GM12878 (cell line): Measurements from ENCODE around the gene MYO18B. TPM values are rescaled to one million over a fixed set of nuclear protein-coding genes. Genes with fewer than 3 reads are reported as not detected.

Experiments used
- ATAC-seq: fragments of 200-7000 bp; cut with Tn5 transposase; 3 replicates; pipeline ENCODE4 v1.9.1; 2020; ENCODE audit warnings: mild to moderate bottlenecking, moderate library complexity
- BruUV-seq: library from RNA; stranded (reverse); fragments of 400-500 nt; replicated peaks from 2 replicates; lab custom pipeline; 2021; lab: Mats Ljungman, UMichigan
- CTCF ChIA-PET: fragments of 300-600 bp; sonication (Branson Sonifier 250); formaldehyde crosslinking; extraction: SDS; loops from one replicate; lab custom pipeline; 2021; ENCODE audit warnings: inconsistent platforms; lab: Yijun Ruan, JAX
- POLR2A ChIA-PET: fragments of 350-600 bp; formaldehyde crosslinking; extraction: SDS; loops from one replicate; lab custom pipeline; 2021; ENCODE audit warnings: inconsistent platforms; lab: Charles Lee
- RAD21 ChIA-PET: fragments of 300-600 bp; sonication (Branson Sonifier 250); formaldehyde crosslinking; loops from one replicate; lab custom pipeline; 2023; ENCODE audit warnings: antibody characterized with exemption; ENCODE audit not compliant: unreplicated experiment; lab: Charles Lee
- SMC1A ChIA-PET: fragments of 300-600 bp; sonication (Branson Sonifier 250); formaldehyde crosslinking; loops from one replicate; lab custom pipeline; 2023; ENCODE audit not compliant: unreplicated experiment, uncharacterized antibody; lab: Charles Lee
- DNase-seq: peaks from one replicate; pipeline ENCODE4 v3.0.0-alpha.2; 2011; ENCODE audit warnings: low read depth, low spot score
- FAIRE-seq: peaks from 3 replicates; lab custom pipeline; 2011; peaks lifted over from hg19 to GRCh38; lab: Jason Lieb, UNC
- H2AFZ ChIP-seq: 2 replicates; pipeline ENCODE4 v1.6.0; 2011; ENCODE audit warnings: low read depth, low read length, control low read depth; ENCODE audit not compliant: control insufficient read depth
- H3K27ac ChIP-seq: 2 replicates; pipeline ENCODE4 v1.5.1; 2011; ENCODE audit warnings: control low read depth; ENCODE audit not compliant: control insufficient read depth, insufficient read depth
- H3K27me3 ChIP-seq, 2 experiments: replicated peaks in 1 of 2; 2 replicates each; pipeline versions ENCODE4 v1.6.0 to v1.6.1; 2011; ENCODE audit warnings: low read length in 1 of 2; ENCODE audit not compliant: control insufficient read depth in 2 of 2, insufficient read depth in 2 of 2
- H3K36me3 ChIP-seq, 2 experiments: 2 replicates each; pipeline ENCODE4 v1.5.1; 2011; ENCODE audit warnings: low read length in 1 of 2; ENCODE audit not compliant: control insufficient read depth in 2 of 2, insufficient read depth in 2 of 2
- H3K4me1 ChIP-seq: 2 replicates; pipeline ENCODE4 v1.6.1; 2011; ENCODE audit warnings: mild to moderate bottlenecking, low read length, moderate library complexity, mixed read lengths; ENCODE audit not compliant: control insufficient read depth, insufficient read depth
- H3K4me2 ChIP-seq: 2 replicates; pipeline ENCODE4 v1.6.0; 2011; ENCODE audit warnings: control low read depth; ENCODE audit not compliant: control insufficient read depth, insufficient read depth
- H3K4me3 ChIP-seq: fragments of 200-600 bp; sonication (generic); 2 replicates; pipeline ENCODE4 v1.5.1; 2016
- H3K79me2 ChIP-seq: 2 replicates; pipeline ENCODE4 v1.6.0; 2011; ENCODE audit warnings: low read length; ENCODE audit not compliant: control insufficient read depth, insufficient read depth
- H3K9ac ChIP-seq: 2 replicates; pipeline ENCODE4 v1.8.0; 2011; ENCODE audit warnings: low read length, control low read depth, mixed read lengths; ENCODE audit not compliant: control insufficient read depth, insufficient read depth
- H3K9me3 ChIP-seq: replicated peaks from 3 replicates; pipeline ENCODE4 v1.5.1; 2011; ENCODE audit warnings: mild to moderate bottlenecking, low read length; ENCODE audit not compliant: control insufficient read depth, insufficient read depth
- H4K20me1 ChIP-seq: 2 replicates; pipeline ENCODE4 v1.6.0; 2011; ENCODE audit not compliant: control insufficient read depth, insufficient read depth
- BHLHE40 ChIP-seq, 2 experiments: fragments of 450-650 bp in 1 of 2; IDR thresholded peaks; 2 replicates each; pipeline ENCODE4 v1.6.1; 2011 to 2017; ENCODE audit warnings: low read depth in 2 of 2, borderline replicate concordance in 1 of 2, improper control_type of control experiment in 1 of 2, low read length in 1 of 2, mild to moderate bottlenecking in 1 of 2
- BMI1 ChIP-seq: fragments of 450-650 bp; IDR thresholded peaks from 2 replicates; pipeline ENCODE4 v1.6.1; 2016; ENCODE audit warnings: mild to moderate bottlenecking, moderate library complexity, borderline replicate concordance
- CHD1 ChIP-seq: IDR thresholded peaks from 2 replicates; pipeline ENCODE4 v1.6.1; 2012; ENCODE audit warnings: low read depth, low read length, improper control_type of control experiment
- FOXK2 ChIP-seq: fragments of 450-650 bp; IDR thresholded peaks from 2 replicates; pipeline ENCODE4 v1.6.1; 2017; ENCODE audit warnings: mild to moderate bottlenecking, moderate library complexity
- HDAC2 ChIP-seq: fragments of 200-600 bp; sonication (generic); IDR thresholded peaks from 2 replicates; pipeline ENCODE4 v1.6.1; 2017
- HDGF ChIP-seq: fragments of 450-650 bp; IDR thresholded peaks from 2 replicates; pipeline ENCODE4 v1.6.1; 2016; ENCODE audit warnings: antibody characterized with exemption
- JUND ChIP-seq: IDR thresholded peaks from 2 replicates; pipeline ENCODE4 v1.6.1; 2012; ENCODE audit warnings: low read depth, mild to moderate bottlenecking, low read length, improper control_type of control experiment, moderate library complexity
- MTA3 ChIP-seq: IDR thresholded peaks from 2 replicates; pipeline ENCODE4 v1.6.1; 2012; ENCODE audit warnings: low read length, inconsistent platforms, borderline replicate concordance
- POLR2AphosphoS5 ChIP-seq: IDR thresholded peaks from 2 replicates; pipeline ENCODE4 v1.6.1; 2011; ENCODE audit warnings: mild to moderate bottlenecking, low read length, inconsistent platforms
- STAT1 ChIP-seq: fragments of 450-650 bp; conservative IDR thresholded peaks from 2 replicates; pipeline ENCODE4 v1.6.1; 2014; ENCODE audit warnings: antibody characterized with exemption, mild to moderate bottlenecking
- STAT3 ChIP-seq: IDR thresholded peaks from 2 replicates; pipeline ENCODE4 v1.6.1; 2011; ENCODE audit warnings: low read depth, low read length, improper control_type of control experiment
- WGBS: methylation state at CpG from one replicate; pipeline ENCODE4 v1.1.6; 2016; ENCODE audit warnings: low lambda C conversion rate; ENCODE audit not compliant: insufficient replicate concordance, insufficient coverage; ENCODE audit errors: missing lambda C conversion rate; 5-methylcytosine and 5-hydroxymethylcytosine counted together
- in situ Hi-C: fragments of 300-500 bp; cut with MboI; formaldehyde crosslinking; loops from 9 replicates; pipeline ENCODE4 v1.14.3; 2018; ENCODE audit warnings: mixed read lengths
- intact Hi-C: fragments of 100-400 bp; cut with micrococcal nuclease; formaldehyde crosslinking; loops from one replicate; pipeline ENCODE4 v1.14.2; 2022; ENCODE audit not compliant: unreplicated experiment
- polyA plus RNA-seq, 11 experiments: library from polyadenylated mRNA; depleted of rRNA in 4 of 11; unstranded in 6 of 11; stranded (reverse) in 5 of 11; fragments of >200 nt; fragmentation: Nextera tagmentation in 4 of 11; fragmentation: Illumina TruSeq in 1 of 11; extraction: Ambion mirVana in 4 of 11; extraction: Trizol in 1 of 11; gene quantifications; 1 replicate in 1 of 11; 2 replicates in 10 of 11; pipeline versions ENCODE4 v1.2.1 to v1.2.3, GENCODE V29; 2011 to 2016; ENCODE audit warnings: inconsistent platforms in 2 of 11, missing spikeins in 2 of 11, low read depth in 1 of 11
- total RNA-seq, 4 experiments: library from RNA; depleted of rRNA in 3 of 4; stranded (reverse); fragments of >200 nt in 3 of 4; fragmentation: Illumina TruSeq in 1 of 4; extraction: Trizol in 1 of 4; gene quantifications; 2 replicates each; pipeline versions ENCODE4 v1.2.1 to v1.2.3, GENCODE V29; 2013 to 2021
- TF ChIP-seq, protein P1 (sequence below): IDR thresholded peaks from 2 replicates; pipeline ENCODE4 v1.6.1; 2012; ENCODE audit warnings: low read length, inconsistent platforms
- TF ChIP-seq, protein P2 (sequence below): fragments of 450-650 bp; IDR thresholded peaks from 2 replicates; pipeline ENCODE4 v1.6.1; 2016; ENCODE audit warnings: mild to moderate bottlenecking, moderate library complexity, borderline replicate concordance
- TF ChIP-seq, protein P3 (sequence below): IDR thresholded peaks from 2 replicates; pipeline ENCODE4 v1.6.1; 2011; ENCODE audit warnings: borderline replicate concordance, low read depth, mild to moderate bottlenecking, moderate library complexity, mixed read lengths, low read length; ENCODE audit not compliant: insufficient read depth; ENCODE audit errors: extremely low read length

The MYO18B gene
- total and polyA plus RNA-seq, 10 of the 15 experiments (the other 5 are each of a cell fraction or from before 2014, with no cell fraction given): 0.05 to 2.1 (median 0.51) TPM; not detected in 1

DNA sequence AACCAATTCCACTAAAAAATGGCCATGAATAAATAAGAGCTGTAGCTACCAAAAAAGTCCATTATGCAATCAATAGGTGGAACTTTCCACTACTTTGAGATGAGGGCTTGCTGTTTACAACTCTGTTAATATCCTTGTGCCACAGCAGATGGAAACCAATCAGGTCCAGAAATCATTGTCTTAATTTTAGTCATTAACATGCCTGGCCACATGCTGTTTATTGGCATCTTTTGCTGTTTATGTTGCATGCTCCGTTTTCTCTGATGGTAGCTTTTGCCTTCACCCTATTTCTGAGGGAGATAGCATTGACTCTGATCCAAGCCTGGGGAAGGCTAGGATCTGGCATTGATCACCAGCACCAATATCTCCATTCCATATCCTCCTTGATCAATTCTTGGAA is 234.4 kb downstream of the MYO18B start (continued):
- TF ChIP-seq MTA3: no peak

DNA sequence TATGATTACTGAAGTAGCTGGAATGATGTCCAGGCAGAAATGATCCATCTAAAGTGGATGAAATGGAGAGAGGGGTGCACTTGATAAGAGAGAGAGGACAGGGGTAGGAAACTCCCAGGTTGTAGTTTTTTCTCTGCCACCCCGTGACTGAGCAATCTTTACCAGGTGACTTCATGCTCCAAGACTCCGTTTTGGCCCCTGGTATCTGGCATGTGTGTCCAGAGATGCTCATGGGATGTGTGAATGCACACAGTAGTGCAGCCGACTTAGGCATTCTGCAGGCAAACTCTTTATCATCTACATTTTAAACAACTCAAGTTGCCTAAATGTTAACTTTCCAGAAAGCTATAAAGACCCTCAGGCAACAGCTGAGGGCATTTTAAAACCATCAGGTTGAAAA is 238.0 kb downstream of the MYO18B start:
- CTCF ChIA-PET: interaction anchor here (1.8 kb wide), 1 partner anchor 30 kb away, joined by 5 read pairs; no protein-coding TSS in a partner anchor
- SMC1A ChIA-PET: interaction anchor here (1.1 kb wide), 1 partner anchor 51 kb away, joined by 3 read pairs; no protein-coding TSS in a partner anchor
- Histone ChIP-seq H3K4me3 (no peak overlapping the region), H3K27ac (no peak overlapping the region), H3K9me3 (no peaks in the 10 kb centered on the region; the same call in 2 of the 3 replicates), H3K4me1 (no peaks in the 10 kb centered on the region), H4K20me1 (no peaks in the 10 kb centered on the region), H3K4me2 (no peak overlapping the region), H3K9ac (no peak overlapping the region), H3K36me3 (no peaks in the 10 kb centered on the region), H3K27me3 (no peaks in the 10 kb centered on the region; a peak in 1 of 4 replicates), H2AFZ (no peak overlapping the region), H3K79me2 (no peaks in the 10 kb centered on the region)
- RAD21 ChIA-PET: no interaction called here
- WGBS: 0% methylated on average over 3 of the region's 3 CpGs
- no TSS peak for BruUV-seq
- no peak for FAIRE-seq
- no peak for DNase-seq
- TF ChIP-seq FOXK2 (no peak), POLR2AphosphoS5 (no peak), STAT3 (no peak), BHLHE40 (IDR thresholded peaks at IDR 0.05; ENCODE audit: borderline replicate concordance in 1 of 2, low read depth in 2 of 2, low read length in 1 of 2) (no peak), JUND (no peak), HDGF (no peak), STAT1 (no peak), BMI1 (no peak), MTA3 (no peak), CHD1 (no peak), HDAC2 (no peak)
- TF ChIP-seq, protein P1, sequence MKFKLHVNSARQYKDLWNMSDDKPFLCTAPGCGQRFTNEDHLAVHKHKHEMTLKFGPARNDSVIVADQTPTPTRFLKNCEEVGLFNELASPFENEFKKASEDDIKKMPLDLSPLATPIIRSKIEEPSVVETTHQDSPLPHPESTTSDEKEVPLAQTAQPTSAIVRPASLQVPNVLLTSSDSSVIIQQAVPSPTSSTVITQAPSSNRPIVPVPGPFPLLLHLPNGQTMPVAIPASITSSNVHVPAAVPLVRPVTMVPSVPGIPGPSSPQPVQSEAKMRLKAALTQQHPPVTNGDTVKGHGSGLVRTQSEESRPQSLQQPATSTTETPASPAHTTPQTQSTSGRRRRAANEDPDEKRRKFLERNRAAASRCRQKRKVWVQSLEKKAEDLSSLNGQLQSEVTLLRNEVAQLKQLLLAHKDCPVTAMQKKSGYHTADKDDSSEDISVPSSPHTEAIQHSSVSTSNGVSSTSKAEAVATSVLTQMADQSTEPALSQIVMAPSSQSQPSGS: no peak
- TF ChIP-seq, protein P2, sequence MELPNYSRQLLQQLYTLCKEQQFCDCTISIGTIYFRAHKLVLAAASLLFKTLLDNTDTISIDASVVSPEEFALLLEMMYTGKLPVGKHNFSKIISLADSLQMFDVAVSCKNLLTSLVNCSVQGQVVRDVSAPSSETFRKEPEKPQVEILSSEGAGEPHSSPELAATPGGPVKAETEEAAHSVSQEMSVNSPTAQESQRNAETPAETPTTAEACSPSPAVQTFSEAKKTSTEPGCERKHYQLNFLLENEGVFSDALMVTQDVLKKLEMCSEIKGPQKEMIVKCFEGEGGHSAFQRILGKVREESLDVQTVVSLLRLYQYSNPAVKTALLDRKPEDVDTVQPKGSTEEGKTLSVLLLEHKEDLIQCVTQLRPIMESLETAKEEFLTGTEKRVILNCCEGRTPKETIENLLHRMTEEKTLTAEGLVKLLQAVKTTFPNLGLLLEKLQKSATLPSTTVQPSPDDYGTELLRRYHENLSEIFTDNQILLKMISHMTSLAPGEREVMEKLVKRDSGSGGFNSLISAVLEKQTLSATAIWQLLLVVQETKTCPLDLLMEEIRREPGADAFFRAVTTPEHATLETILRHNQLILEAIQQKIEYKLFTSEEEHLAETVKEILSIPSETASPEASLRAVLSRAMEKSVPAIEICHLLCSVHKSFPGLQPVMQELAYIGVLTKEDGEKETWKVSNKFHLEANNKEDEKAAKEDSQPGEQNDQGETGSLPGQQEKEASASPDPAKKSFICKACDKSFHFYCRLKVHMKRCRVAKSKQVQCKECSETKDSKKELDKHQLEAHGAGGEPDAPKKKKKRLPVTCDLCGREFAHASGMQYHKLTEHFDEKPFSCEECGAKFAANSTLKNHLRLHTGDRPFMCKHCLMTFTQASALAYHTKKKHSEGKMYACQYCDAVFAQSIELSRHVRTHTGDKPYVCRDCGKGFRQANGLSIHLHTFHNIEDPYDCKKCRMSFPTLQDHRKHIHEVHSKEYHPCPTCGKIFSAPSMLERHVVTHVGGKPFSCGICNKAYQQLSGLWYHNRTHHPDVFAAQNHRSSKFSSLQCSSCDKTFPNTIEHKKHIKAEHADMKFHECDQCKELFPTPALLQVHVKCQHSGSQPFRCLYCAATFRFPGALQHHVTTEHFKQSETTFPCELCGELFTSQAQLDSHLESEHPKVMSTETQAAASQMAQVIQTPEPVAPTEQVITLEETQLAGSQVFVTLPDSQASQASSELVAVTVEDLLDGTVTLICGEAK: no peak
- TF ChIP-seq, protein P3, sequence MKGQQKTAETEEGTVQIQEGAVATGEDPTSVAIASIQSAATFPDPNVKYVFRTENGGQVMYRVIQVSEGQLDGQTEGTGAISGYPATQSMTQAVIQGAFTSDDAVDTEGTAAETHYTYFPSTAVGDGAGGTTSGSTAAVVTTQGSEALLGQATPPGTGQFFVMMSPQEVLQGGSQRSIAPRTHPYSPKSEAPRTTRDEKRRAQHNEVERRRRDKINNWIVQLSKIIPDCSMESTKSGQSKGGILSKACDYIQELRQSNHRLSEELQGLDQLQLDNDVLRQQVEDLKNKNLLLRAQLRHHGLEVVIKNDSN: no peak
- ATAC-seq: no peak
- intact Hi-C loops (no loop called here), in situ Hi-C loops (no loop called here)
- POLR2A ChIA-PET: no interaction called here
